ENCODE data around the gene ERP27. TPM values are rescaled to one million over a fixed set of nuclear protein-coding genes. Genes with fewer than 3 reads are reported as not detected.

The ERP27 gene
- total RNA-seq, 1 donor from 2014 or later = not detected

DNA sequence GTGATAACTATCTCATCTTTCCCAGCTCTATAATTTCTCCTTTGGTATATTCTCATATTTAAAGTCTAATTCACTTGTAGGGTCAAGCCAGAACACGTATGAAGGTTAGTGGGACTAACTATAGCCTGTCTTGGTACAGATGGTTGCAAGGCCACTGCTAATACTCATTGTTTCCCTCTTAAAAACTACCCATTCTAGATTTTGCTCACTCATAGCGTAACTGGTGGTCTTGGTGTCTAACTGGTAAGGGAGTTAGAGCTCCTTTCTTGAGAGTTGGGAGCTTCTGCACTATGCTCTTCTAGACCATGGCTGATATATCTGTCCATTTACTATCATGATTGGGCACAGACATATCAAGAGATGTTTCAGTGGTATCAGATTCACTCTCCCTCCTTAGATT lies 61.5 kb downstream of the ERP27 start:
- Histone ChIP-seq H3K27ac (no peak overlapping the region), H3K4me3 (no peak overlapping the region), H3K4me1 (no peaks in the 10 kb centered on the region), H3K36me3 (peaks cover under 1 to 26% of the 10 kb centered on the region in 2 donors), H3K9me3 (no peaks in the 10 kb centered on the region), H3K27me3 (no peaks in the 10 kb centered on the region)
- intact Hi-C loops (cut with DNase I) = no loop called here
- no peak for DNase-seq (ENCODE audit: low spot score in 2 of 2)
- TF ChIP-seq, protein P1, sequence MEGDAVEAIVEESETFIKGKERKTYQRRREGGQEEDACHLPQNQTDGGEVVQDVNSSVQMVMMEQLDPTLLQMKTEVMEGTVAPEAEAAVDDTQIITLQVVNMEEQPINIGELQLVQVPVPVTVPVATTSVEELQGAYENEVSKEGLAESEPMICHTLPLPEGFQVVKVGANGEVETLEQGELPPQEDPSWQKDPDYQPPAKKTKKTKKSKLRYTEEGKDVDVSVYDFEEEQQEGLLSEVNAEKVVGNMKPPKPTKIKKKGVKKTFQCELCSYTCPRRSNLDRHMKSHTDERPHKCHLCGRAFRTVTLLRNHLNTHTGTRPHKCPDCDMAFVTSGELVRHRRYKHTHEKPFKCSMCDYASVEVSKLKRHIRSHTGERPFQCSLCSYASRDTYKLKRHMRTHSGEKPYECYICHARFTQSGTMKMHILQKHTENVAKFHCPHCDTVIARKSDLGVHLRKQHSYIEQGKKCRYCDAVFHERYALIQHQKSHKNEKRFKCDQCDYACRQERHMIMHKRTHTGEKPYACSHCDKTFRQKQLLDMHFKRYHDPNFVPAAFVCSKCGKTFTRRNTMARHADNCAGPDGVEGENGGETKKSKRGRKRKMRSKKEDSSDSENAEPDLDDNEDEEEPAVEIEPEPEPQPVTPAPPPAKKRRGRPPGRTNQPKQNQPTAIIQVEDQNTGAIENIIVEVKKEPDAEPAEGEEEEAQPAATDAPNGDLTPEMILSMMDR (IDR thresholded peaks at IDR 0.05) = no peak

DNA sequence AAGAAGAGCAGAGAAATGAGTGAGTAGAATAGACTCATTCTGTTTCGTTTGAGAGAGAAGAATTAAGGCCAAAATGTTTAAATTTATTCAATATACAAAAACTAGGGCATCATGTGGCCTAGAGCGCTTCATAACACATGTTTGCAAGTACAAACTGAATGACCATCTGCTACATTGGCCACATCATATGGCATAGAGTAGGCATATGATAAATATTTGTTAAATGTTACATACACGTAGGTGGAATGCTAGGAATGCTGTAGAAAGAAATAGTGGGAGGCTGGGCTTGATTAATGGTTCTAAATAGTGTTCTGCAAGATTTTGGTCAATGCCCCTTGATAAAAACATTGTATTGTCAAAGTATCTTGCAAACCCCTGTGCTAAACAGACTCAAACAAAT lies 63.5 kb downstream of the ERP27 start:
- peaks cover 0 to 10% of the 10 kb centered on the region in 2 donors for H3K36me3 ChIP-seq
- H3K27me3 ChIP-seq = no peaks in the 10 kb centered on the region
- intact Hi-C loops (cut with DNase I) = no loop called here
- TF ChIP-seq, protein P1 (IDR thresholded peaks at IDR 0.05) = no peak
- no peak for DNase-seq (ENCODE audit: low spot score in 2 of 2)
- no peak overlapping the region for H3K4me3 ChIP-seq
- H3K4me1 ChIP-seq = no peaks in the 10 kb centered on the region
- no peaks in the 10 kb centered on the region for H3K9me3 ChIP-seq
- H3K27ac ChIP-seq = no peak overlapping the region

DNA sequence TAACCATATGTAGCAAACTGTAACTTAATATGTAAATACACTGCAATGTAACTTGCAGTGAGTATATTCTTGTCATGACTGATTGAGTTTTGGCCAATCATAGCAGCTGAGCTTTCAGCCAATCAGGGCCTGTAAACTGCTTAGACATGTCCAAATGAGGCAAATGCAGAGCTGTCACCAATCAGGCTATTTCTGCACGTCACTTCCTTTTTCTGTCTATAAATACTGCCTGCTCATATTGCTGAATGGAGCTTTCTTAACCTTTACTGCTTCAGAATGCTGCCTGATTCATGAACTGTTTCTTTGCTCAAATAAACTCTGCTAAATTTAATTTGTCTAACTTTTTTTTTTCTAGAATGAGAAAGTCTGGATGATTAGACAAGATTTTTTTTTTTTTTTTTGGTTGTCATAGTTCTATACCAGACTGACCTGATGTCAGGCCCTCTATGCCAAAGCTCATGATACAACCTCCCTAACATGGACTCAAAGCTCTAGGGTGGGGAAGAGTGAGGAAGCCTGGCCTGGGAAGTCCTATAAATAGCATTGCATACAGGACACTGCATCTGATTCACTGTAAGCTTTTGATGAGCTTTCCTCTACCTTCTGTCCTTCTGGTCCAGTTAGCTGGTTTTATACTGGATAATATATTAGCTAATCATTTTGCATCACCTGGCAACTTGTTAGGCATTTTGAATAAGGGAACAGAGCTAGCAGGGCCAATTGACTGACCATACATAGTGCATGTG lies 64.7 kb downstream of the ERP27 start:
- no peaks in the 10 kb centered on the region for H3K27me3 ChIP-seq
- TF ChIP-seq, protein P1 (IDR thresholded peaks at IDR 0.05) = no peak
- intact Hi-C loops (cut with DNase I) = no loop called here
- no peak overlapping the region for H3K4me3 ChIP-seq
- no peak for DNase-seq (ENCODE audit: low spot score in 2 of 2)
- no peak overlapping the region for H3K27ac ChIP-seq
- H3K36me3 ChIP-seq = peaks cover 0 to 5% of the 10 kb centered on the region in 2 donors
- no peaks in the 10 kb centered on the region for H3K4me1 ChIP-seq
- H3K9me3 ChIP-seq = no peaks in the 10 kb centered on the region

DNA sequence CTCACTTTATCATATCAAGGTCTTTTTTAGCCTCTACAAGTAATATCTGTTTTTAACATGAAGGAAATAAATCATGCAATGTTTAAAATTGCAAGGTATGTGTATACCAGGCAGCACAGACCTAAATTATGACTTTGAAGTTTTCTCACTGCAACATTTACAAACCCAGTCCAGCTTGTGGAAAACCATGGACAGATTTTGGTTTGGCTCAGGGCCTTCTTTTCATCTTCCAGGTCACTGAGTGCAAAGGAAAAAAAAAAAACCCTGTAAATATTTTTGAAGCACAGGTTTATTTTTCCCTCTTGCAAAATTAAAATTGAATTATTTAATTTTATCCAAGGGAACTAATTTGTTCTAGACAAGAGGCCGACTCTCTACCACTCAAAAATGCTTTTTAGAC lies 66.5 kb downstream of the ERP27 start:
- H3K4me1 ChIP-seq = no peaks in the 10 kb centered on the region
- intact Hi-C loops (cut with DNase I) = no loop called here
- TF ChIP-seq, protein P1 (IDR thresholded peaks at IDR 0.05) = no peak

DNA sequence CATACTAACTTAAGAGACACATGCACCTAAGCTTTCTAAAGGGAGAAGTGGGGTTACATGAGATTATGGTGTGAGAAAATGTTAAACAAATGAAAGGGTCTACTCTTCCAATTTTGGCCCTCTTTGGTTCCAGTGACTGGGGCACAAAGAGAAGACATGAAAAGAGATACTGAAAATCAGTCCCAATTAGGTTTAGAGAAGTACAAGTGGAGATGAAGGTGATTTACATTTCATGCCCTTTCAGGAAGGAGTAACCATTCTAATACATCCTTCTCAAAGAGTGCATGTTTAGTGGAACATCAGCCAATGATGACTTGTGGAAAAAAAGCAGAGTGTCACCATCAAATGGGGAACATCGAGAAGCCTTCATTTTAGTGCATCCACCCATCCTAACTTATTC lies 67.1 kb downstream of the ERP27 start:
- Histone ChIP-seq H3K36me3 (no peaks in the 10 kb centered on the region), H3K27ac (no peak overlapping the region), H3K9me3 (peaks cover 0 to 5% of the 10 kb centered on the region in 2 donors), H3K4me1 (no peaks in the 10 kb centered on the region), H3K4me3 (no peak overlapping the region), H3K27me3 (no peaks in the 10 kb centered on the region)
- TF ChIP-seq, protein P1 (IDR thresholded peaks at IDR 0.05) = no peak
- intact Hi-C loops (cut with DNase I) = no loop called here
- DNase-seq (ENCODE audit: low spot score in 2 of 2) = no peak

More for the DNA sequence above, 66.5 kb downstream of the ERP27 start:
- H3K27me3 ChIP-seq = no peaks in the 10 kb centered on the region
- H3K36me3 ChIP-seq = no peaks in the 10 kb centered on the region
- H3K4me3 ChIP-seq = no peak overlapping the region
- no peak overlapping the region for H3K27ac ChIP-seq
- H3K9me3 ChIP-seq = peaks cover 0 to 5% of the 10 kb centered on the region in 2 donors
- no peak for DNase-seq (ENCODE audit: low spot score in 2 of 2)

Data from ascending aorta (tissue), 2 donors.